GM23338 (cell line): ENCODE results near the gene TENT5A. TPM values are rescaled to one million over a fixed set of nuclear protein-coding genes. Genes with fewer than 3 reads are reported as not detected.

Experiments
- ATAC-seq: fragments of 200-7000 bp; cut with Tn5 transposase; 3 replicates; pipeline ENCODE4 v1.9.1; 2020
- DNase-seq: peaks from one replicate; pipeline ENCODE4 v3.0.0-alpha.2; 2015; ENCODE audit warnings: low spot score
- H2AFZ ChIP-seq: fragments of 200-600 bp; sonication (generic); 2 replicates; pipeline ENCODE4 v1.8.0; 2016; ENCODE audit warnings: antibody characterized with exemption, mild to moderate bottlenecking, moderate library complexity
- H3F3A ChIP-seq: fragments of 200-600 bp; sonication (generic); replicated peaks from 2 replicates; pipeline ENCODE4 v1.8.0; 2017; ENCODE audit warnings: antibody characterized with exemption, mixed run types, low read depth
- H3K27ac ChIP-seq: fragments of 200-600 bp; sonication (generic); 2 replicates; pipeline ENCODE4 v1.6.1; 2016; ENCODE audit warnings: low read depth
- H3K27me3 ChIP-seq: fragments of 200-600 bp; sonication (generic); 2 replicates; pipeline ENCODE4 v1.8.0; 2016; ENCODE audit warnings: mild to moderate bottlenecking, mixed run types, moderate library complexity; ENCODE audit not compliant: insufficient read depth
- H3K36me3 ChIP-seq: fragments of 200-600 bp; sonication (generic); 2 replicates; pipeline ENCODE4 v1.8.0; 2016; ENCODE audit warnings: mild to moderate bottlenecking; ENCODE audit not compliant: insufficient read depth
- H3K4me1 ChIP-seq: fragments of 200-600 bp; sonication (generic); 2 replicates; pipeline ENCODE4 v1.8.0; 2016; ENCODE audit warnings: mild to moderate bottlenecking, moderate library complexity; ENCODE audit not compliant: insufficient read depth
- H3K4me2 ChIP-seq: fragments of 200-600 bp; sonication (generic); 2 replicates; pipeline ENCODE4 v1.7.1; 2017; ENCODE audit warnings: mixed run types
- H3K4me3 ChIP-seq: fragments of 200-600 bp; sonication (generic); 2 replicates; pipeline ENCODE4 v1.6.1; 2016; ENCODE audit warnings: mixed run types
- H3K79me2 ChIP-seq: fragments of 200-600 bp; sonication (generic); replicated peaks from 2 replicates; pipeline ENCODE4 v1.8.0; 2017; ENCODE audit warnings: mild to moderate bottlenecking; ENCODE audit not compliant: insufficient read depth
- H3K9me2 ChIP-seq: fragments of 200-600 bp; sonication (generic); 2 replicates; pipeline ENCODE4 v1.8.0; 2017; ENCODE audit not compliant: insufficient read depth
- H4K20me1 ChIP-seq: fragments of 200-600 bp; sonication (generic); replicated peaks from 2 replicates; pipeline ENCODE4 v1.8.0; 2017; ENCODE audit warnings: mild to moderate bottlenecking; ENCODE audit not compliant: insufficient read depth
- H3K27ac Mint-ChIP-seq: 2 replicates; pipeline ENCODE4 v1.8.0; 2020; ENCODE audit warnings: inconsistent platforms, mild to moderate bottlenecking, moderate library complexity, mixed read lengths
- H3K27me3 Mint-ChIP-seq: 3 replicates; pipeline ENCODE4 v1.8.0; 2022; ENCODE audit warnings: low read depth, mild to moderate bottlenecking, moderate library complexity, mixed read lengths, inconsistent platforms; ENCODE audit not compliant: insufficient read depth, poor library complexity
- H3K36me3 Mint-ChIP-seq: 3 replicates; pipeline ENCODE4 v1.8.0; 2021; ENCODE audit warnings: low read depth, mild to moderate bottlenecking, inconsistent platforms, moderate library complexity, mixed read lengths
- H3K4me1 Mint-ChIP-seq: 3 replicates; pipeline ENCODE4 v1.8.0; 2020; ENCODE audit warnings: mild to moderate bottlenecking, inconsistent platforms, mixed read lengths
- H3K4me3 Mint-ChIP-seq: 3 replicates; pipeline ENCODE4 v1.8.0; 2021; ENCODE audit warnings: moderate library complexity, mild to moderate bottlenecking, inconsistent platforms, mixed read lengths
- H3K9me3 Mint-ChIP-seq: 3 replicates; pipeline ENCODE4 v1.8.0; 2020; ENCODE audit warnings: moderate library complexity, mild to moderate bottlenecking, inconsistent platforms, mixed read lengths
- CREB1 ChIP-seq: fragments of 250-450 bp; sonication (Bioruptor Pico); IDR thresholded peaks from 2 replicates; pipeline ENCODE4 v1.5.0; 2020; ENCODE audit warnings: low read depth, mild to moderate bottlenecking, moderate library complexity
- EZH2phosphoT487 ChIP-seq: fragments of 200-600 bp; sonication (generic); IDR thresholded peaks from one replicate; pipeline ENCODE4 v1.8.1; 2018; ENCODE audit warnings: antibody characterized with exemption; ENCODE audit not compliant: unreplicated experiment
- NANOG ChIP-seq: IDR thresholded peaks from 2 replicates; pipeline ENCODE4 v1.6.1; 2016; ENCODE audit warnings: antibody characterized with exemption, borderline replicate concordance
- POLR2AphosphoS5 ChIP-seq: IDR thresholded peaks from 2 replicates; pipeline ENCODE4 v1.6.1; 2016; ENCODE audit warnings: antibody characterized with exemption, low read depth
- STAT1 ChIP-seq: IDR thresholded peaks from one replicate; pipeline ENCODE4 v1.6.1; 2016; ENCODE audit warnings: antibody characterized with exemption; ENCODE audit not compliant: unreplicated experiment
- ZNF114 ChIP-seq: fragments of 250-450 bp; sonication (Bioruptor Pico); IDR thresholded peaks from 2 replicates; pipeline ENCODE4 v1.5.0; 2020; ENCODE audit warnings: mild to moderate bottlenecking, moderate library complexity
- ZNF331 ChIP-seq: fragments of 250-450 bp; sonication (Bioruptor Pico); IDR thresholded peaks from 2 replicates; pipeline ENCODE4 v1.5.0; 2020; ENCODE audit warnings: low read depth, mild to moderate bottlenecking, moderate library complexity
- polyA plus RNA-seq: library from polyadenylated mRNA; unstranded; fragments of >200 nt; fragmentation: Nextera tagmentation; extraction: Ambion mirVana; gene quantifications from 2 replicates; pipeline ENCODE4 v1.2.1, GENCODE V29; 2016
- total RNA-seq: library from RNA; depleted of rRNA; stranded (reverse); fragments of >200 nt; shearing (Covaris generic); gene quantifications from 2 replicates; pipeline ENCODE4 v1.2.3, GENCODE V29; 2014
- TF ChIP-seq, protein P1 (sequence below): fragments of 250-450 bp; sonication (Bioruptor Pico); IDR thresholded peaks from 2 replicates; pipeline ENCODE4 v1.5.0; 2020; ENCODE audit warnings: mild to moderate bottlenecking, moderate library complexity
- TF ChIP-seq, protein P2 (sequence below), 2 experiments: fragments of 200-600 bp in 1 of 2; sonication (generic) in 1 of 2; conservative IDR thresholded peaks; 2 replicates each; pipeline versions ENCODE4 v1.5.1 to v1.6.1; 2016 to 2017; ENCODE audit warnings: antibody characterized with exemption in 2 of 2, low read depth in 2 of 2, mild to moderate bottlenecking in 2 of 2, moderate library complexity in 1 of 2

The TENT5A gene
- total and polyA plus RNA-seq, 2 experiments from 2014 or later = 3.8 to 4.7 TPM

DNA sequence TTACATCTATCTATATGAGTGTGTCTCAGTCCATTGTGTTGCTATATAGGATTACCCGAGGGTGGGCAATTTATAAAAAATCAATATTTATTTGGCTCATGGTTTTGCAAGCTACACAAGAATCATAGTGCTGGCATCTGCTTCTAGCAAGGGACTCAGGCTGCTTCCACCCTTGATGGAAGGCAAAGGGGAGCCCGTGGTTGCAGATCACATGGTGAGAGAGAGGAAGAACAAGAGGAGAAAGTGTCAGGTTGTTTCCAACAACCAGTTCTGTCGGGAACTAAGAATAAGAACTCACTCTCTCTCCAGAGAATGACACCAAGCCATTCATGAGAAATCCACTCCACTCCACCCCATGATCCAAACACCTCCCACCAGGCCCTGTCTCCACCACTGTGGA, 48.2 kb upstream of the TENT5A start (continued):
- TF ChIP-seq, protein P1, sequence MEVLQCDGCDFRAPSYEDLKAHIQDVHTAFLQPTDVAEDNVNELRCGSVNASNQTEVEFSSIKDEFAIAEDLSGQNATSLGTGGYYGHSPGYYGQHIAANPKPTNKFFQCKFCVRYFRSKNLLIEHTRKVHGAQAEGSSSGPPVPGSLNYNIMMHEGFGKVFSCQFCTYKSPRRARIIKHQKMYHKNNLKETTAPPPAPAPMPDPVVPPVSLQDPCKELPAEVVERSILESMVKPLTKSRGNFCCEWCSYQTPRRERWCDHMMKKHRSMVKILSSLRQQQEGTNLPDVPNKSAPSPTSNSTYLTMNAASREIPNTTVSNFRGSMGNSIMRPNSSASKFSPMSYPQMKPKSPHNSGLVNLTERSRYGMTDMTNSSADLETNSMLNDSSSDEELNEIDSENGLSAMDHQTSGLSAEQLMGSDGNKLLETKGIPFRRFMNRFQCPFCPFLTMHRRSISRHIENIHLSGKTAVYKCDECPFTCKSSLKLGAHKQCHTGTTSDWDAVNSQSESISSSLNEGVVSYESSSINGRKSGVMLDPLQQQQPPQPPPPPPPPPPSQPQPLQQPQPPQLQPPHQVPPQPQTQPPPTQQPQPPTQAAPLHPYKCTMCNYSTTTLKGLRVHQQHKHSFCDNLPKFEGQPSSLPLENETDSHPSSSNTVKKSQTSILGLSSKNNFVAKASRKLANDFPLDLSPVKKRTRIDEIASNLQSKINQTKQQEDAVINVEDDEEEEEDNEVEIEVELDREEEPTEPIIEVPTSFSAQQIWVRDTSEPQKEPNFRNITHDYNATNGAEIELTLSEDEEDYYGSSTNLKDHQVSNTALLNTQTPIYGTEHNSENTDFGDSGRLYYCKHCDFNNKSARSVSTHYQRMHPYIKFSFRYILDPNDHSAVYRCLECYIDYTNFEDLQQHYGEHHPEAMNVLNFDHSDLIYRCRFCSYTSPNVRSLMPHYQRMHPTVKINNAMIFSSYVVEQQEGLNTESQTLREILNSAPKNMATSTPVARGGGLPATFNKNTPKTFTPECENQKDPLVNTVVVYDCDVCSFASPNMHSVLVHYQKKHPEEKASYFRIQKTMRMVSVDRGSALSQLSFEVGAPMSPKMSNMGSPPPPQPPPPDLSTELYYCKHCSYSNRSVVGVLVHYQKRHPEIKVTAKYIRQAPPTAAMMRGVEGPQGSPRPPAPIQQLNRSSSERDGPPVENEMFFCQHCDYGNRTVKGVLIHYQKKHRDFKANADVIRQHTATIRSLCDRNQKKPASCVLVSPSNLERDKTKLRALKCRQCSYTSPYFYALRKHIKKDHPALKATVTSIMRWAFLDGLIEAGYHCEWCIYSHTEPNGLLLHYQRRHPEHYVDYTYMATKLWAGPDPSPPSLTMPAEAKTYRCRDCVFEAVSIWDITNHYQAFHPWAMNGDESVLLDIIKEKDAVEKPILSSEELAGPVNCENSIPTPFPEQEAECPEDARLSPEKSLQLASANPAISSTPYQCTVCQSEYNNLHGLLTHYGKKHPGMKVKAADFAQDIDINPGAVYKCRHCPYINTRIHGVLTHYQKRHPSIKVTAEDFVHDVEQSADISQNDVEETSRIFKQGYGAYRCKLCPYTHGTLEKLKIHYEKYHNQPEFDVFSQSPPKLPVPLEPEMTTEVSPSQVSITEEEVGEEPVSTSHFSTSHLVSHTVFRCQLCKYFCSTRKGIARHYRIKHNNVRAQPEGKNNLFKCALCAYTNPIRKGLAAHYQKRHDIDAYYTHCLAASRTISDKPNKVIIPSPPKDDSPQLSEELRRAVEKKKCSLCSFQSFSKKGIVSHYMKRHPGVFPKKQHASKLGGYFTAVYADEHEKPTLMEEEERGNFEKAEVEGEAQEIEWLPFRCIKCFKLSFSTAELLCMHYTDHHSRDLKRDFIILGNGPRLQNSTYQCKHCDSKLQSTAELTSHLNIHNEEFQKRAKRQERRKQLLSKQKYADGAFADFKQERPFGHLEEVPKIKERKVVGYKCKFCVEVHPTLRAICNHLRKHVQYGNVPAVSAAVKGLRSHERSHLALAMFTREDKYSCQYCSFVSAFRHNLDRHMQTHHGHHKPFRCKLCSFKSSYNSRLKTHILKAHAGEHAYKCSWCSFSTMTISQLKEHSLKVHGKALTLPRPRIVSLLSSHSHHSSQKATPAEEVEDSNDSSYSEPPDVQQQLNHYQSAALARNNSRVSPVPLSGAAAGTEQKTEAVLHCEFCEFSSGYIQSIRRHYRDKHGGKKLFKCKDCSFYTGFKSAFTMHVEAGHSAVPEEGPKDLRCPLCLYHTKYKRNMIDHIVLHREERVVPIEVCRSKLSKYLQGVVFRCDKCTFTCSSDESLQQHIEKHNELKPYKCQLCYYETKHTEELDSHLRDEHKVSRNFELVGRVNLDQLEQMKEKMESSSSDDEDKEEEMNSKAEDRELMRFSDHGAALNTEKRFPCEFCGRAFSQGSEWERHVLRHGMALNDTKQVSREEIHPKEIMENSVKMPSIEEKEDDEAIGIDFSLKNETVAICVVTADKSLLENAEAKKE = no peak
- TF ChIP-seq, protein P2, sequence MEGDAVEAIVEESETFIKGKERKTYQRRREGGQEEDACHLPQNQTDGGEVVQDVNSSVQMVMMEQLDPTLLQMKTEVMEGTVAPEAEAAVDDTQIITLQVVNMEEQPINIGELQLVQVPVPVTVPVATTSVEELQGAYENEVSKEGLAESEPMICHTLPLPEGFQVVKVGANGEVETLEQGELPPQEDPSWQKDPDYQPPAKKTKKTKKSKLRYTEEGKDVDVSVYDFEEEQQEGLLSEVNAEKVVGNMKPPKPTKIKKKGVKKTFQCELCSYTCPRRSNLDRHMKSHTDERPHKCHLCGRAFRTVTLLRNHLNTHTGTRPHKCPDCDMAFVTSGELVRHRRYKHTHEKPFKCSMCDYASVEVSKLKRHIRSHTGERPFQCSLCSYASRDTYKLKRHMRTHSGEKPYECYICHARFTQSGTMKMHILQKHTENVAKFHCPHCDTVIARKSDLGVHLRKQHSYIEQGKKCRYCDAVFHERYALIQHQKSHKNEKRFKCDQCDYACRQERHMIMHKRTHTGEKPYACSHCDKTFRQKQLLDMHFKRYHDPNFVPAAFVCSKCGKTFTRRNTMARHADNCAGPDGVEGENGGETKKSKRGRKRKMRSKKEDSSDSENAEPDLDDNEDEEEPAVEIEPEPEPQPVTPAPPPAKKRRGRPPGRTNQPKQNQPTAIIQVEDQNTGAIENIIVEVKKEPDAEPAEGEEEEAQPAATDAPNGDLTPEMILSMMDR (conservative IDR thresholded peaks at IDR 0.05; ENCODE audit: low read depth in 2 of 2) = no peak
- no peak for TF ChIP-seq ZNF114
- TF ChIP-seq CREB1 (CRISPR knock-in tag) = no peak
- TF ChIP-seq NANOG = no peak
- TF ChIP-seq STAT1 = no peak
- no peak for TF ChIP-seq POLR2AphosphoS5
- no peak for TF ChIP-seq ZNF331 (CRISPR knock-in tag)
- no peak for TF ChIP-seq EZH2phosphoT487

DNA sequence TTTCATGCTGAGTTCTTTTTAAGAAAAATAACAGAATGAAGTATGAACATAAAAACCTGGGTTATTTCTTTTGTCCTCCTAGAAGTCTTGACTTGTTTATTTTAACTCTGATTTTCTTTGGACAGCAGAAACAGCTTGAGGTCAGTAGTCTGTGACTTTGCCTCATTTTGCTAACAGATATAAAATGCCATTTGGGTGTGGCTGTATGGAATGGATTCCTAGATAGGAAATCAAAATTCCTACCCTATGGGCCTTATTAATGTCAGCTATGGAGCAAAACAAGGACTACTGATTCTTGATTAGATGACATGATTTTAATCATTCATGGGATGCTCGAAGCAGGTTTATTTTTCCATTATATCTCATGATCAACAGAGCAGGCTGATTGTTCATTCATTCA, 46.8 kb upstream of the TENT5A start:
- no peak overlapping the region for H3K27ac Mint-ChIP-seq
- no peak for DNase-seq
- Histone ChIP-seq H4K20me1 (no peaks in the 10 kb centered on the region), H3K27me3 (no peaks in the 10 kb centered on the region), H3K27ac (no peak overlapping the region), H3K36me3 (no peaks in the 10 kb centered on the region), H3F3A (no peaks in the 10 kb centered on the region), H3K4me3 (no peak overlapping the region), H3K4me2 (no peak overlapping the region), H3K9me2 (no peaks in the 10 kb centered on the region), H3K4me1 (peaks cover 8% of the 10 kb centered on the region; the same call in 1 of the 2 replicates), H3K79me2 (no peaks in the 10 kb centered on the region), H2AFZ (no peak overlapping the region)
- ATAC-seq = no peak
- no peaks in the 10 kb centered on the region for H3K27me3 Mint-ChIP-seq
- peaks cover 9% of the 10 kb centered on the region; the same call in 2 of the 3 replicates for H3K4me1 Mint-ChIP-seq
- H3K36me3 Mint-ChIP-seq = peaks cover 4% of the 10 kb centered on the region; the same call in 2 of the 3 replicates
- H3K4me3 Mint-ChIP-seq = no peak overlapping the region
- H3K9me3 Mint-ChIP-seq = no peaks in the 10 kb centered on the region; the same call in 2 of the 3 replicates
- no peak for TF ChIP-seq NANOG
